Measurements from ENCODE around the gene SLC38A2.
"Not testable (repeated sequence)": the region's sequence is repeated elsewhere in the genome, so short reads cannot be mapped to it uniquely, and the experiment has no call there.

Gene SLC38A2

DNA sequence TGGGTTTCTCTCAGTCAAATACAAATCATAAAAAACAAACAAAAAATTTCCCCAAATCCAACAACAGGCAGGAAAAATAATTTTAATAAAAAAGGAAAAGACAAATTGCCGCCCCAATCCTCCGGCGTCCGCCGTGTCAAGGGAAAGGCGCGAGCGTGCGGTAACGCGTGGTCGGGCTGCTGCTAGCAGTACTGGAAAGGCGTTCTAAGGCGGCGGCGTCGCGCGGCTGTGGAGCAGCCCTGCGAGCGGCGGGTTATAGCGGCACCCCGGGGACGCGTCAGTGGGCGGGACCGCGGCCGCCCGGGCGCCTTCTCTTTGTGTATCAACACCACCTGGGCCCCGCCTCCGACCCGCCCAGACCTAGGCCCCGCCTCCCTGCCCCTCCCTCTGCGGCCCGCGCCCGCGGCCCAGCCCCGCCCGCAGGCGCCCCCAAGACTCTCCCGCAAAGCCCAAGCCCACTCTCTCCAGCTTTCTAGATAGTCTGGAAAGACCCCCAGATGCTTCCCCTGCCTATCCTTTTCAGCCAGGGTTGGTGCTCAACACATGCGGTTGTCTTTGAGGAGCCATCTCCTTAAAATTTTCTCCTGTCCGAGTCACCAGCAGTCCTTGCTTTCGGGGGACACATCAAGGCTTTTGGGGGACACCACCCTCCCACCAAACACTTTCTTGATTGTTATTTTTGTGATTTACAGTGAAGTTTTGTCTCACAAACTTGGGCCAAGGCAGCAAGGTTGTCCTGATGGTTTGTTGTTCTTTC, at the start of gene SLC38A2:
Gene SLC38A2, minus strand, starts transcription at position 230 of the 757 bp plus-strand sequence. CDS start 1,480 bp downstream, outside the sequence.
- DNase-seq (ENCODE audit: low read depth) = peak; percentile 97

DNA sequence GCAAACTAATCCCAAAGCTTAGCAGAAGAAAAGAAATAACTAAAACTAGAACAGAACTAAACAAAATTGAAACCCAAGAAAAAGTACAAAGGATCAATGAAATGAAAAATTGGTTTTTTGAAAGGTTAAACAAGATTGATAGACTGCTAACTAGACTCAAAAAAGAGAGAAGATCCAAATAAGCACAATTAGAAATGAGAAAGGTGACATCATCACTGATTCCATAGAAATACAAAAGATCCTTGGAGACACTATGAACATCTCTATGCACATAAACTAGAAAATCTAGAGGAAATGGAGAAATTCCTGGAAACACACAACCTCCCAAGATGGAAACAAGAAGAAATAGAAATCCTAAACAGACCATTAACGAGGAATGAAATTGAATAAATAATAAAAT, 47.1 kb upstream of the SLC38A2 start:
- no peak for DNase-seq (ENCODE audit: low read depth)

GRCh38 chr12:46415552-46415951, 43.0 kb upstream of the SLC38A2 start:
- no peak for DNase-seq (ENCODE audit: low read depth)

- DNase-seq (ENCODE audit: low read depth) = no peak
Observed at GRCh38 chr12:46414591-46415268, 42.2 kb upstream of the SLC38A2 start.

- DNase-seq (ENCODE audit: low read depth) = no peak
Observed at GRCh38 chr12:46413368-46413767, 40.8 kb upstream of the SLC38A2 start.

DNA sequence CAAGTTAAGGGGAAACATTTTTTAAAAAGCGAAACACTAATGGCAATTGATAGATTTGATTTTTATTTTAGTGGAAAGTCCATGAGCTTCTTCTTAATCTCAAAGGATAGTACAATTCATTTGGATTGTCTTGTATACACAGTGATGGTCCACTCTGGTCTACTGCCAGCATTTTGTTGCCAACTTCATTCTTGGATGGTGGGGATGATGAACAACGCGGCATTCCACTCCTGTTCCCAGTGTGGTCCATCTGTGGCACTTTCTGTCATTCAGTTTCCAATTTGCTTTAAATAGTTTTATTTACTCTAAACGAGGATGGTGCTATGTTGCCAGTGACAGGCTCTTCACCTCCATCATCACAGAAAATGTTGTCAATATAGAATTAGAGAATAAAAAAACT, 40.3 kb upstream of the SLC38A2 start:
- no peak for DNase-seq (ENCODE audit: low read depth)

- DNase-seq (ENCODE audit: low read depth) = no peak
Observed at GRCh38 chr12:46410495-46410894, 37.9 kb upstream of the SLC38A2 start.

DNA sequence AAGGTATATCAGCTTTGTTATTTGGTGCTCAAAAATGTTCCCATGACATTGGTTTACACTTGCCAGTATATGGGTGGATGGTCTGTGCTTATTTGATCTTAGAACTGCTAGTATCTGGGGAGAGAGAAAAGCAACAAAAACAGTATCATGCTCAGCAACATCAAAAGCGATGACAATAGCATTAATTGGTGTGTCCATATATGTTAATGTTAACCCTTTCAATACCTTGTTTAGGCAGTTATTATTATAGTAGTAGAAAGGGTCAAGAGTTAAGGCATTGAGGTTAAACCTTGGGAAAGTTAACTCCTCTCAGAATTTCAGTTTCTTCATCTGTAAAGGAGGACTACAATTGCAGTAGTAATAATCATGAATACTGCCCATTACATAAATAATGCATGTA, 37.4 kb upstream of the SLC38A2 start:
- DNase-seq (ENCODE audit: low read depth) = no peak

- no peak for DNase-seq (ENCODE audit: low read depth)
Observed at GRCh38 chr12:46409342-46409741, 36.8 kb upstream of the SLC38A2 start.

DNA sequence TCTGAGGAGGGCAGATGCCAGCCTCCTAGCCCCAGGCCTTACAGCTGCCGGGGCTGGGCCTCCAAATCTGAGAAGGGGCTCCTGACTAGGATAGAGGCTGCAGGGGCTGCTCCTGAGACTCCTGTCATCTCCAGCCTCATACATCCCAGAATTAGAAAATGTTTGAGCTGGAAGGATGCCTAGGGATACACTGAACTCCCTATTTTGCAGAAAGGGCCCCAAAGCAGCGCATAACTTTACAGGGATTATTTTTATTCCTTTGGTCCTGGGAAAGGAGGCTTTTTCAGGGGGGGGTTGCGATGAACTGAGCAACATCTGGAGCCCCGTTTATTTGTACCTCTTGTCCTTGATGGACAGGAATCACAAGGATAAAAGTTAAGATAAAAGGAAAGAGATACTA, 35.9 kb upstream of the SLC38A2 start:
- no peak for DNase-seq (ENCODE audit: low read depth)

DNA sequence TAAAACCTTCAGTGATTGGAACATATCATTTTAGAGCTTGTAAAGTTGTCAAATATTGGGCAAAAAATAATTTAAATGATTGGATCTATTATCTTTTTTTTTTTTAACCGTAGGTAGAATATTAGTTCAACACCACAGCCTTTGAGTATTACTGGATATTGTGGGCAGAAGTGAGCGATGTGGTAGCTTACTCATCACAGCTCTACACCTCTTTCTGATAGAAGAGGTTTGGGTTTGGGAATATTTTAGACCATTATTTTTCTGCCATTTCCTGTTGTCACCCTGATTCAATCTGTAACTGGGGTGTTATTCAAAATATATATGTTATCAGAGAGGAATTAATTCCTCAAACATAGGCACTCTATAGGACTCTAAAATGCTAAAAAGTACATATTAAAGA, 34.8 kb upstream of the SLC38A2 start:
- DNase-seq (ENCODE audit: low read depth) = no peak

DNA sequence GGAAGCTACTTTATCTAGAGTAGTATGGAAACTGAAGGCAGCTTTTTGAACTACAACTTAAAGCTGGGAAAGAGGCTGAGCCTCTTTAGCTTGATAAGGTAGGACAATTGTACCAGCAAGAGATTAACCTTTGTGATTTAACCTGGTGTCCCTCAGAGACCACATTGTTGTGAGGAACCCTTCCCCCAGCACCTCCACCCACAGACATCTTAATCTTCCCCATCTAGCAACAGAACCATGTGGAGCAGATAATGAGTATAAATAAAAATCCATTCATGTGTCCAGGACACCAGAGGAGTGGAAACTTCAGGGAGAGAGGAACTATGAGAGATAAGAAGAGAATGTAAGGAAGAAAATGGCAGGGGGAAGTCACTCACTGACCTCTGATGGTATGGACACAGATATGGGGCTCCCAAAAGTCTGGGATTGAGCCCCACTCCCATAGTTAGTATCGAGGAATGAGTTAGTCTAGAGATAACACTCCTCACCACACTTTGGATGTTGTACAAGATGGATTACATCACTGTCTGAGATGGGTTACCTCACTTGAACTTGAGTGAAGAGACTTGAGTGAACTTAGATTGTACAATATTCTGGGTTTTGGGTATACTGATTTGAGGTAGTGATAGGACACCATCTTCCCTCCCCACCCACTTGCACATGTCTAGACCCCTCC, 33.9 kb upstream of the SLC38A2 start:
- no peak for DNase-seq (ENCODE audit: low read depth)

DNA sequence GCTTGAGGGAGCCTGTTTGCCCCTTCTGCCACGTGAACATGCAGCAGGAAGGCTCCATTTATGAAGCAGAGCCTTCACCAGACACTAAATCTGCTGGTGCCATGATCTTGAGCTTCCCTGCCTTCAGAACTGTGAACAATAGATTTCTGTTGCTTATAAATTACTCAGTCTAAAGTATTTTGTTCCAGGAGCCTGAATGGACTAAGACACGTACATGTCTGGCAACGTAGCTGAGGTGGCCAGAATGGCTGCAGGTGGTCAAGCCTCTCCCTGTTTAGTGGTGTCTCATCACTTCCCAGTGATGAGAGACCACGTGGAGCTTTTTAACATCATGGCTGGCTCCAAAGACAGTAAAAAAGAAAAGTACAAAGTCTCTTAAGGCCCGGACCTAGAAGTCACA, 32.2 kb upstream of the SLC38A2 start:
- no peak for DNase-seq (ENCODE audit: low read depth)

DNA sequence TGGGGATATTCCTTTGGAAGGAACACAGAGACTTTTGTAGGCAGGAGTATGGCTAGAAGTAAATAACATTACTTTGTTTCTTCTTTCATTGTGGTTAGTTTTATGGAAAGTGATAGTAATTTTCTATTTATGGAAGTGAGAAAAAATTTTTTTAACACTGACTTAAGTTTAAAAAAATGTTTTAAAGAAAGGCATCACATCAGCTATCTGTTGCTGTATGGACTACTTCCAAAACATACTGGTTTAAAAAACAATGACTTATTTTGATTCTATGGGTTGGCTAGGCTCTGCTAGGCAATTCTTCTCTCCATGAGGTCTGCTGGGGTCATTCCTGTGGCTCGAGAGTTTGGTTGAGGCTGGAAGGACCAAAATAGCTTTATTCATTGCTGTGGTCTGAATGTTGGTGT, 31.7 kb upstream of the SLC38A2 start:
- DNase-seq (ENCODE audit: low read depth) = no peak

DNA sequence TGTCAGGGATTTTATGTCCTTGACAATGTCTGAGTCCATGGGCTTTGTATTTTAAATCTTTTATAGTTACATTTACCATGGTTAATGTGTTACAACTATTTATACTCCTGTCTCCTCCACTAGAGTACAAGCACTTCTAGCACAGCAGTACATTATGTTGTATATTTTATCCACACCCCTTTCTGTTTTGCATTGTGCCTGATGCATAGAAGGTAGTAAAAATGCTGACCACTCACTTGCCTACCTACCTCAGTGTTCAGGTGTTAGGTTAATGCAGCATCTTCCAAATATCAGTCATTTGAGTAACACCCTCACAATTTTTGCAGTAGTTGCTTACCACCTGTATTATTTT, 31.1 kb upstream of the SLC38A2 start:
- no peak for DNase-seq (ENCODE audit: low read depth)

DNA sequence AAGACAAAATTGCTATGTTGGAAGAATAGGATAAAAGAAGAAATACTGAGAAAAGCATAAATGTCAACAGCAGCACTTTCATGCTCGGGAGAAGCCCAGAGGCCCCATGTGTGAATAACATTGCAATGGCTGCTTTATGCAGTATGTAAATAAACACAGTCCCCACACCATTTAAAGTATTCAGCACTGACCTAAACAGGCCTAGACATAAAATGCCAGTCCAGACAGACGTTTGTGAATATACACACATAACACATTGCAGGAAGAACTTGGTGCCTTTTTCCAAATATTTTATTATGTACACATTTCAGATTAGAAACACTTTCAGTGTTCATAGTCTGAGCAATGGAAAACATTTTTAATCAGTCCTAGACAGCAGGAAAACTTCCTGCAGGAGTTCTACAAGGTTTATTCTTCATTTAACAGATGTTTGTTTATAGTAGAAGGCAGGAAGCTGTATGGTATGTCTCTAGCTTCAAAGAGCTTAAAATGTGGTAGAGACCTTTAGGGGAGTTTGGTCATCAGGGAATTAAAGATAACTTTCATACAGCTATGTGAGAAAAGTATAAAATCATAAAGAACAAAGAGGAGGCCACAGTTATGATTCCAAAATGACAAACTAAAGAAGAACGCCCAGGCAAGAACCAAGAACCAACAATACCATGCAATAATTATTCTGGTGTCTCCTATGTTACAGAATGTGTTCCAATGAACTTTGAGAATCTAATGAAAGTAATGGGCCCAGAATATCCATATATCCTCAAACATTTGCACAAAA, 30.6 kb upstream of the SLC38A2 start:
- DNase-seq (ENCODE audit: low read depth) = no peak

GRCh38 chr12:46402451-46402850, 29.9 kb upstream of the SLC38A2 start:
- DNase-seq (ENCODE audit: low read depth) = no peak

DNA sequence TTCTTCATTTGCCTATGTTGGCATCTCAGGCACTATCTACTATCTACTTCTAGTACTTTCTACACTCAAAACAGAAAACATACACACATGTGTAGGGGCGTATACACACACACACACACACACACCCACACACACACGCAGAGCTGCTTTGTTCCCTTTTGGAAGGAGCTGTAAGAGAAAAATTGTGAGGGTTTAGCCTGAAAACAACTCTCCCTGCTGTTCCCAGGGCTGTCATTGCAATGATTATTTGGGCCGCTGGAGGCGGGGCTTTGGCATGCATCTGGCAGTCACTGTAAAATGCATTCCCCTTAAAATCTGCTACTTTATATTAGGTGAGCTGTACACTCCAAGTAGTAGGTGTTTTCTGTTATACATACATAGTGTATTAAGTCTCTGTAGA, 29.1 kb upstream of the SLC38A2 start:
- DNase-seq (ENCODE audit: low read depth) = no peak

GRCh38 chr12:46400406-46400805, 27.8 kb upstream of the SLC38A2 start:
- DNase-seq (ENCODE audit: low read depth) = no peak

GRCh38 chr12:46399461-46400248, 27.1 kb upstream of the SLC38A2 start:
- DNase-seq (ENCODE audit: low read depth) = not testable (repeated sequence)

- no peak for DNase-seq (ENCODE audit: low read depth)
Observed at GRCh38 chr12:46396826-46397225, 24.3 kb upstream of the SLC38A2 start.

DNA sequence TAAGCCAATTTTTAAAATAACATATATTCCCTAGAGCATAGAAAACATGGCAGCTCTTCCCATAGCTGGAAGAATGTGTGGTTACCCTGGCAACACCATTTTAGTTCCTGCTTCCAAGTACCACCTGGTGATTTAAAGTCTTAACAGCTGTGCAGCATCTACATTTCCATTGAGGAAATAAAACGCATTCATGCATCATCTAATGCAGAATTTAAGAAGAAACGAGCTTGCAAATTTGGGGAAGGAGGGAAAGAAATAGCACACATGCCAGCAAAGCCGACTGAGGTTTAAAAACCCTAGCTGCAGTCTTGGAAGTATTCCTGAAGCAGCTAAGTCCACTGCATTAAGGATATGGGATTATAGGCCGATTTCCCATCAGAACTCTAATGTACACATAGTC, 22.8 kb upstream of the SLC38A2 start:
- DNase-seq (ENCODE audit: low read depth) = no peak

Measured in activated T-cell treated with anti-CD3 and anti-CD28 coated beads for 1 hour (primary cell).